NCI-H2171 treated with DMSO at 0.1 percent for 48 hours (cell line): Measurements from ENCODE around the gene BBLN.
"Not testable (repeated sequence)": the region's sequence is repeated elsewhere in the genome, so short reads cannot be mapped to it uniquely, and the experiment has no call there.

Source experiments
- DNase-seq: peaks from one replicate; lab custom pipeline; 2025; lab: John Stamatoyannopoulos, UW

BBLN gene

GRCh38 chr9:128124873-128125579, 35.0 kb upstream of the BBLN start:
- DNase-seq: peak; percentile 53

GRCh38 chr9:128125580-128126354, 34.3 kb upstream of the BBLN start:
- no peak for DNase-seq

- DNase-seq: peak; percentile 86
Measured at GRCh38 chr9:128127568-128127989, 32.5 kb upstream of the BBLN start, which contains the start of gene PTGES2. Gene PTGES2, minus strand, starts transcription at chr9:128127729. Its CDS starts 12 bp downstream, at chr9:128127717.

- peak; percentile 95 for DNase-seq
Measured at GRCh38 chr9:128127990-128128835, 31.9 kb upstream of the BBLN start.

GRCh38 chr9:128128836-128129590, 31.1 kb upstream of the BBLN start:
- no peak for DNase-seq

GRCh38 chr9:128129976-128130590, 30.0 kb upstream of the BBLN start:
- not testable (repeated sequence) for DNase-seq

GRCh38 chr9:128130651-128131050, 29.4 kb upstream of the BBLN start:
- not testable (repeated sequence) for DNase-seq

- not testable (repeated sequence) for DNase-seq
Measured at GRCh38 chr9:128131346-128131745, 28.7 kb upstream of the BBLN start.

GRCh38 chr9:128132139-128132538, 27.9 kb upstream of the BBLN start:
- peak; percentile 93 for DNase-seq

- DNase-seq: peak; percentile 85
Measured at GRCh38 chr9:128135561-128135960, 24.5 kb upstream of the BBLN start.

- DNase-seq: no peak
Measured at GRCh38 chr9:128136816-128137793, 23.0 kb upstream of the BBLN start.

GRCh38 chr9:128138001-128138400, 22.1 kb upstream of the BBLN start:
- DNase-seq: no peak

- no peak for DNase-seq
Measured at GRCh38 chr9:128139621-128140020, 20.4 kb upstream of the BBLN start.

- no peak for DNase-seq
Measured at GRCh38 chr9:128141604-128142003, 18.5 kb upstream of the BBLN start.

- DNase-seq: no peak
Measured at GRCh38 chr9:128142061-128142460, 18.0 kb upstream of the BBLN start.

- DNase-seq: no peak
Measured at GRCh38 chr9:128142596-128142995, 17.5 kb upstream of the BBLN start.

- no peak for DNase-seq
Measured at GRCh38 chr9:128143525-128144238, 16.4 kb upstream of the BBLN start.

- no peak for DNase-seq
Measured at GRCh38 chr9:128144239-128145181, 15.6 kb upstream of the BBLN start.
